K562 (cell line): ENCODE results near the gene PRSS22. TPM values are rescaled to one million over a fixed set of nuclear protein-coding genes. Genes with fewer than 3 reads are reported as not detected.

Experiments used
- ATF3 ChIP-seq, 2 experiments: fragments of 450-650 bp in 1 of 2; sonication (generic) in 1 of 2; formaldehyde crosslinking in 1 of 2; IDR thresholded peaks in 1 of 2; conservative IDR thresholded peaks in 1 of 2; 2 replicates each; pipeline versions ENCODE4 v1.6.1 to v1.8.1; 2016 to 2023; ENCODE audit warnings: mild to moderate bottlenecking in 2 of 2, moderate library complexity in 2 of 2, inconsistent platforms in 1 of 2, missing genetic modification reagents in 1 of 2
- CBFB ChIP-seq: sonication (generic); formaldehyde crosslinking; IDR thresholded peaks from 2 replicates; pipeline ENCODE4 v1.4.0; 2020; ENCODE audit warnings: mild to moderate bottlenecking, missing genetic modification reagents
- CEBPZ ChIP-seq: fragments of 150-350 bp; IDR thresholded peaks from 2 replicates; pipeline ENCODE4 v1.6.1; 2014; ENCODE audit warnings: low read depth, mild to moderate bottlenecking, low read length, borderline replicate concordance
- CHAMP1 ChIP-seq: fragments of 450-650 bp; IDR thresholded peaks from 2 replicates; pipeline ENCODE4 v1.6.1; 2016; ENCODE audit warnings: mild to moderate bottlenecking
- HMGXB4 ChIP-seq: sonication (generic); formaldehyde crosslinking; IDR thresholded peaks from 2 replicates; pipeline ENCODE4 v1.8.1; 2023; ENCODE audit warnings: mild to moderate bottlenecking, missing genetic modification reagents
- IRF2 ChIP-seq: sonication (generic); formaldehyde crosslinking; IDR thresholded peaks from 2 replicates; pipeline ENCODE4 v1.8.1; 2022; ENCODE audit warnings: mild to moderate bottlenecking, missing genetic modification reagents
- MEF2A ChIP-seq: IDR thresholded peaks from 2 replicates; pipeline ENCODE4 v1.6.1; 2011; ENCODE audit warnings: low read depth, mild to moderate bottlenecking, low read length, moderate library complexity; ENCODE audit not compliant: control insufficient read depth
- NFRKB ChIP-seq: fragments of 450-650 bp; IDR thresholded peaks from 2 replicates; pipeline ENCODE4 v1.6.1; 2016; ENCODE audit warnings: low read depth
- SP1 ChIP-seq: sonication (generic); formaldehyde crosslinking; IDR thresholded peaks from 2 replicates; pipeline ENCODE4 v1.8.1; 2022; ENCODE audit warnings: mild to moderate bottlenecking, missing genetic modification reagents
- TAL1 ChIP-seq: fragments of 450-650 bp; IDR thresholded peaks from 2 replicates; pipeline ENCODE4 v1.6.1; 2016; ENCODE audit warnings: mild to moderate bottlenecking
- VEZF1 ChIP-seq: fragments of 200-800 bp; sonication (Bioruptor generic); IDR thresholded peaks from 2 replicates; pipeline ENCODE4 v1.6.1; 2017; ENCODE audit warnings: missing genetic modification characterization, missing compliant biosample characterization
- XRCC4 ChIP-seq: IDR thresholded peaks from one replicate; pipeline ENCODE4 v1.6.1; 2011; ENCODE audit not compliant: insufficient read depth, insufficient read length; ENCODE audit errors: extremely low read depth
- ZNF436 ChIP-seq: fragments of 250-450, 450-650 bp; sonication (Bioruptor Pico); formaldehyde crosslinking; IDR thresholded peaks from 2 replicates; pipeline ENCODE4 v1.7.0; 2020; ENCODE audit warnings: mild to moderate bottlenecking
- ZNF589 ChIP-seq: fragments of 200-800 bp; sonication (Bioruptor generic); IDR thresholded peaks from 2 replicates; pipeline ENCODE4 v1.6.1; 2016; ENCODE audit warnings: low read depth, missing genetic modification characterization, missing compliant biosample characterization
- polyA plus RNA-seq, 8 experiments: library from polyadenylated mRNA; depleted of rRNA in 4 of 8; stranded (reverse) in 5 of 8; unstranded in 3 of 8; fragments of >200 nt; fragmentation: Nextera tagmentation in 2 of 8; fragmentation: Illumina TruSeq in 1 of 8; extraction: Ambion mirVana in 2 of 8; extraction: Trizol in 1 of 8; gene quantifications; 2 replicates each; pipeline versions ENCODE4 v1.2.1 to v1.2.3, GENCODE V29; 2011 to 2014; ENCODE audit warnings: inconsistent platforms in 1 of 8, missing spikeins in 1 of 8
- total RNA-seq, 7 experiments: library from RNA; depleted of rRNA in 6 of 7; stranded (reverse); fragments of >200 nt in 6 of 7; fragmentation: Illumina TruSeq in 2 of 7; extraction: Trizol in 2 of 7; gene quantifications; 2 replicates each; pipeline versions ENCODE4 v1.2.1 to v1.2.3, GENCODE V29; 2011 to 2021; ENCODE audit warnings: low replicate concordance in 1 of 7

The PRSS22 gene
- total and polyA plus RNA-seq, 9 of the 15 experiments (the other 6 are each of a cell fraction or from before 2014, with no cell fraction given), result 0.13 to 0.42 TPM; not detected in 7

GRCh38 chr16:2835638-2836493 is 22.1 kb downstream of the PRSS22 start (continued):
- TF ChIP-seq ZNF589 (peak; percentile 54; the same call in 1 of the 2 replicates), NFRKB (no peak), CBFB (CRISPR knock-in tag) (0 out of 2 replicates have a peak, but pooled peaks have one; percentile 30), CEBPZ (no peak), IRF2 (no peak), XRCC4 (no peak), ZNF436 (CRISPR knock-in tag) (no peak), MEF2A (no peak), HMGXB4 (CRISPR knock-in tag) (no peak), SP1 (CRISPR knock-in tag) (no peak), VEZF1 (0 out of 2 replicates have a peak, but pooled peaks have one; percentile 14), CHAMP1 (no peak), ATF3 (IDR thresholded peaks at IDR 0.05) (peak; percentile 55; the same call in 1 of the 2 replicates), ATF3 (CRISPR knock-in tag; conservative IDR thresholded peaks at IDR 0.05) (no peak), TAL1 (no peak)
